NCI-H1417 (cell line): ENCODE data around the gene CREBBP.
"Not testable (repeated sequence)": the region's sequence is repeated elsewhere in the genome, so short reads cannot be mapped to it uniquely, and the experiment has no call there.

Source experiments
- DNase-seq, 3 experiments: peaks; one replicate each; lab custom pipeline; 2025; lab: John Stamatoyannopoulos, UW

Gene CREBBP

DNA sequence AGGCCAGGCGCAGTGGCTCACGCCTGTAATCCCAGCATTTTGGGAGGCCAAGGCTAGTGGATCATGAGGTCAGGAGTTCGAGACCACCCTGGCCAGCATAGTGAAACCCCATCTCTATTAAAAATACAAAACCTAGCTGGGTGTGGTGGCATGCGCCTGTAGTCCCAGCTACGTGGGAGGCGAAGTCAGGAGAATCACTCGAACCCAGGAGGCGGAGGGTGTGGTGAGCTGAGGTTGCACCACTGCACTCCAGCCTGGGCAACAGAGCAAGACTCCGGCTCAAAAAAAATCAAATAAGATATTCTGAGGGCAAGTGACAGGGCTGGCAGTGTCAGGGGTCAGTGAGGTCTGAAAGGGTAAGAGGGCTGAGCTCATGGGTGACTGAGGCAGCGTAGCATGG is 166.1 kb downstream of the CREBBP start:
- not testable (repeated sequence) for DNase-seq

DNA sequence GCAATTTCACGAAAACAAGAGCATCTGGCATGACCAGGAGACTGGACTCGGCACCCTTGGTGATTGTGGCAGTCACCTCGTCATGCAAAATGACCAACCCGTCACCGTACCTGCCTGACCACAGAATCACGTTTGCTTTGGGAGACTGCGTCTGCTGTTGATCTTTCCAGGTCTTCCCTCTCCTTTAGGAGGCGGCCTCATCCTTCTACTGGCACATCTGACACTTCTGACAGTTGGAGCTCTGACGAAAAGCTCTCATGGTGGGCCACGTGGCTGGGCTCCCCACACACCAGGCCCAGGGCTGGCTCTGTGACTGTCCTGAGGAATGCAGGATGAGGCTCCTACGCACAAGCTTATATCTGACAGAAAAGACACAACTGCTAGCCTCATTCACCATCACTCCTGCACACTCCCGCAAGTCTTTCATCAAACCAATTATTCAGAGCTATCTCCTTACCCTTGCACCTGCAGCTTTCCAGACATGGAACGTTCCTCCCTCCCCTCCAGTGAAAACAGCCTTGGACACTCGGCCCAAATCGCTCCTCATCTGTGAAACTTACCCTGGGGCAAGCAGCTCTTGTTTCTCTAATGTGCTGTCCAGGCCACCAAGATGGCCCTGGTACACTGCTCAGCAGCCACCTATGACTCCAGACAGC is 166.8 kb downstream of the CREBBP start:
- no peak for DNase-seq

DNA sequence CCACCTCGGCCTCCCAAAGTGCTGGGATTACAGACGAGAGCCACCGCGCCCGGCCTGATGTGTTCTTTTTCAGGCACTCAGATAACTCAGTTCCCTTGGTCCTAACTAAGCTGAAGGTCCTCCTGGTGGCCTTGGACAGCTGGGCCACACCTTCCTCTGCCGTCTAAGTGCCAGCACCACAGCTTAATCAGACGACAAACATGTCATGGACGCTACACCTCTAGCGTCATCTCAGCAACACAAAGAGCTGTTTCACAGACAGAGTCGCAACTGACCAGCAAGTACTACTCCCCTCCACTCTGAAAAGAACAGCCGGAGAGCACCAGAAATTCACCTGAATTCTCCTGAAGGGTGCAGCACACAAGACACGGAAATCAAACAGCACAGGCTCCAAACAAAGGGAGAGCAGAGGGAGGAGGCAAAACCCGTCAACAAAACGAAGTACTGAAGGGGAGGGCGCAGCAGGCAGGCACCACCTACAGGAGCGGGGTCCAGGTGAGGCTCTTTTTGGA is 167.6 kb downstream of the CREBBP start:
- no peak for DNase-seq

DNA sequence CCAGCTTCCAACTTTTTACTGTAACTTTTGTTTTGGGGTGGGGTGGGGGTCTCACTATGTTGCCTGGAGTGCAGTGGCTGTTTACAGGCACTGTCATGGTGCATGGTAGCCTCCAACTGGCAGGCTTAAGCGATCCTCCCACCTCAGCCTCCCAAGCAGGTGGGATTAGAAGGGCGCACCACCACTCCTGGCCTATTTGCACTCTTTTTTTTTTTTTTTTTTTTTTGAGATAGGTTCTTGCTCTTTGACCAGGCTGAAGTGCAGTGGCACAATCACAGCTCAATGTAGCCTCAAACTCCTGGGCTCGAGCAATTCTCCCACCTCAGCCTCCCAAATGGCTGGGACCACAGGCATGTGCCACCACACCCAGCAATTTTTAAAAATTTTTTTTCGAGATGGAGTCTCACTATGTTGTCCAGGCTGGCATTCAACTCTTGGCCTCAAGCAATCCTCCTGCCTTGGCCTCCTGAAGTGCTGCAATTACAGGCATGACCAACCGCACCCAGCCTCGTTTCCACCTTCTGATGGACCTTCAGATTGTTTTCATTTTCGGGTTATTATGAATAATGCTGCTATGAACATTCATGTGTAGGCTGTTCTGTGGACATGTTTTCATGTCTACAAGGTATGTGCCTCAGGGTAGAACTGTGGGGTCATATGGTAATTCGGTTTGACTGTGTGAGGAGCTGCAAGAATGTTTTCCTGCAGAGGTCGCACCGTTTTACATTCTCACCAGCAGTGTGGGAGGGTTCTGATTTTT is 174.1 kb downstream of the CREBBP start:
- no peak for DNase-seq

DNA sequence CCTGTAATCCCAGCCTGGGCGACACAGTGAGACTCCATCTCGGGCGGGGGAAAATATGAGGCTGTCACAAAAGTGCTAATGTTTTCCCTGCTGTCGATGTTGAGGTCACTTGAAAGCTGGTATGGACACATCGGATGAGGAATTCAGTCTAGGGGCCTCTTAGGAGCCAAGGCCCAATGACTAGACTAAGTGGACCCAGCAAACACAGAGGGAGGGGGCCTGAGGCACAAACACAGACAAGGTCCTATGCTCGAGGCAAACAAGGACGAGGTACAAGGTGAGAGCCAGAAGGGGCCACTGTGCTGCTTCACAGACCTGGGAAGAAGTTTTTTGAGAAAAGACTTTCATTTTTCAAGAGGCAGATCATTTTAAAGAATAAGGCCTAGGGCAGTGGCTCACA is 178.4 kb downstream of the CREBBP start:
- no peak for DNase-seq

DNA sequence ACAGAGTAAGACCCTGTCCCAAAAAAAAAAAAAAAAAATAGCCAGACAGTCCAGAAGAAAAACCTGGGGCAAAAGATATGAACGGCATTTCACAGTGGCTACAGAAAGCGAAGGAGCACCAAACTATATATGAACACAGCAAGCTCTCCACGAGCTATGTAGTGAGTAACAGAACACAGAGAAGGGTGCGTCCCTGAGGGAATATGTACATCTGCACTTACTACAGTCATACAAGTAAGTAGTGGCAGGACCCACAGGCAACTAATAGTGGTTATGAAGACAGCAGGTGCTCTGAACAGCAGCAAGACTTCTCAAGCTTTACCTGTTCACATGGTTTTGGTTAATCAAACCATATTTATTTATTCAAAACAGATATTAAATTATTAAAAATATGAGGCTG is 179.0 kb downstream of the CREBBP start:
- no peak for DNase-seq

DNA sequence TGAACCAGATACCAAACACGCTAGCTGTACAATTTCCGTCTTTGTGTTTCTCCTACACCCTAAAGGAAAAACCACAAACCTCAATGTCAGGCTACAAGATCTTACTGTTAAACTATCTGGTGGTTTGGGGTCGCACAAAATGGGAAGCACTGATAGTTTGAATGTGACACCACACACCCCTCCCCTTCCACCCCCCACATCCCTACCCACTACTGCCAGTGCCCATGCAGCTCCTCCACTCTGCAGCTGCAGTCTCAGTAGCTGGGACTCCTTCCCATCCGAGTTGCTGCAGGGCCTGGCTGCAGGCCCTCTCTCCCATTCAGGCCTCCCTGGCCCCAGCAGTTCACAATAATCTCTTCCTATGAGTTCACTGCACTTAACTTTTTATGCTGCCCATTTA is 181.6 kb downstream of the CREBBP start:
- DNase-seq: no peak

DNA sequence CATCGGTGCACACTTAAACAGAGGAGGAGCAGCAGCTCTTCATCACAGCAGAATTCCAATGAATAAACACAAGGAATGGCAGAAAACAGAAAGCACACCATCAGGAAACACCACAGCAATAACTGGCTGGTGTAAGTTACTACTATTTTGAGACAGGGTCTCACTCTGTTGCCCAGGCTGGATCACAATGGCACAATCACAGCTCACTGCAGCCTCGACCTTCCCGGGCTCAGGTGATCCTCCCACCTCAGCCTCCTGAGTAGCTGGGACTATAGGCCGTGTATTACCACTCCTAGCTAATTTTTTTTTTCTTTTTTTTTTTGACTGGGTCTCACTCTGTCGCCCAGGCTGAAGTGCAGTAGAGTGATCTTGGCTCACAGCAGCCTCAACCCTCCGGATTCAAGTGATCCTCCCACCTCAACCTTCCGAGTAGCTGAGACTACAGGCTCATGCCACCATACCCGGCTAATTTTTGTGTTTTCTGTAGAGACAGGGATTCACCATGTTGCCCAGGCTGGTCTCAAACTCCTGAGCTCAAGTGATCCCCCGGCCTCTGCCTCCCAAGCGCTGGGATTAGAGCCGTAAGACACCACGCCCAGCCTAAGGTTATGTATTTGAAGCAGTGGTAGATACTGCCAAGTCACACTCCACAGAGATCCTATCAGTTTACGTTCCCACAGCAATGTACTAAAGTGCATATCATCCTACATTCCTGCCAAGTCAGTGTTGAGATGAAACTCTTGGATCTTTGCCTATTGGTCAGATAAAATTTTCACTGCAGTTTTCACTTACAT is 183.9 kb downstream of the CREBBP start:
- no peak for DNase-seq

DNA sequence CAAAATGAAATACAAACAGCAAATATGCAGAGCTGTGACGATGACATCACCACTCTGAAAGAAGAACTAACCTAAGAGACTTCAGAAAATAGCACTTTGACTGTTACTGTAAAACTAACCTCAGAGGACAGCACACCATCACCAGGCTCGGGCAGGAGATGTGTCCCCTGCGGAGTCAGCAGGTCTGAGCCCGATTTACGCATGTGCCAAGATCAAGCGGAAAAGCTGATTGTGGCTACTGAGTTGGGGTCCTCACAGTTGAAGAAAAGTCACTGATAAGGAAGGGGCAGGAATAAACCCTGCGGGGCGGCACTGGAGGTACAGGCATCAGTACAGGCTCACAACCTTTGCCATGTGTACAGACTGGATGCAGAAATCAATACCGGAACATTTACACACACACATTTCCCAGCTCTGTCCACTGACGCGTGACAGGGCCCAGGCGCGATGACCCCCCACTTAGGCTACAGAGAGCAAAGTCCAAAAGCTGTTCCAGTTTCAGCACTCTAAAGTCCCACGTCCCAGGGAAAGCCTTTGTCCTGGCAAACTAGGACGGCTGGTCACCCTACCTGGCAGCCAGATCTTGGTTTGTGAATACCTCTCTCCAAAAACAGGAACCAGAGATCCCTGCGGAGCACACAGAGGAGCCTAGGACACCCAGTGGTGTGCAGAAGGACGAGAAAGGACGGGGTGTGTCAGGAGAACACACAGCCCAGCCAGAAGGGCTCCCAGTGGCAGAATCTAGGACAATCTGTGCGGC is 184.7 kb downstream of the CREBBP start:
- DNase-seq: no peak

DNA sequence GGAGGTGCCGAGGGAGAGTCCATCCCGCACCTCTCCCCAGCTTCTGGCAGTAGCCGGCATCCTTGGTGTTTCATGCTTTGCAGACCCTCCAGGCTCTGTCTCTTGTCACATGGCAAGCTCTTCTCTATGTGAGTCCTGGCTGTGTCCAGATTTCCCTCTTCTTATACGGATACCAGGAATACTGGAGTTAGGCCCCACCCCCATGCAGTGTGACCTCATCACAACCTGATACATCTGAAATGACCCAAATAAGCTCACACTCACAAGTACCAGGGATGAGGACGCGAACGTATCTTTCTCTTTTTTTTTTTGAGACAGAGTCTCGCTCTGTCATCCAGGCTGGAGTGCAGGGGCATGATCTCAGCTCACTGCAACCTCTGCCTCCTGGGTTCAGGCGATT is 186.5 kb downstream of the CREBBP start:
- DNase-seq: no peak

DNA sequence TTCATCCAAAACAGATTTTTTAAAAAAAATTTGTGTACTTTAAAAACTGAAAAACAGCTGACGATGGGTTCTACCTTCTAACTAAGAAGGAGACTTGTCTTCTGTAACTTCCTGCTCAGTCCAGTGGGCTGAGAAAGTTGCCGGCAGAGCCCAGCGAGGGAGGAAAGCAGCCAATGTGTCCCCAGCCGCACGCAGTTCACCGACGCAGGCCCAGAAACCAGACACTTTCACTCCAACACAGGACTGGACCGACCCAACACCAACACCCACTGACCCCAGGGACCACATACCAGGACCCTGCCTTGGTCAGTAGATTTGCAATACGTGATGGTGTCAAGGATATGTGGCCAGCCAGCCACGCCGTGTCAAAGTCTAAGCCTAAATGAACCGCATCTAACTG is 188.8 kb downstream of the CREBBP start:
- DNase-seq: no peak

DNA sequence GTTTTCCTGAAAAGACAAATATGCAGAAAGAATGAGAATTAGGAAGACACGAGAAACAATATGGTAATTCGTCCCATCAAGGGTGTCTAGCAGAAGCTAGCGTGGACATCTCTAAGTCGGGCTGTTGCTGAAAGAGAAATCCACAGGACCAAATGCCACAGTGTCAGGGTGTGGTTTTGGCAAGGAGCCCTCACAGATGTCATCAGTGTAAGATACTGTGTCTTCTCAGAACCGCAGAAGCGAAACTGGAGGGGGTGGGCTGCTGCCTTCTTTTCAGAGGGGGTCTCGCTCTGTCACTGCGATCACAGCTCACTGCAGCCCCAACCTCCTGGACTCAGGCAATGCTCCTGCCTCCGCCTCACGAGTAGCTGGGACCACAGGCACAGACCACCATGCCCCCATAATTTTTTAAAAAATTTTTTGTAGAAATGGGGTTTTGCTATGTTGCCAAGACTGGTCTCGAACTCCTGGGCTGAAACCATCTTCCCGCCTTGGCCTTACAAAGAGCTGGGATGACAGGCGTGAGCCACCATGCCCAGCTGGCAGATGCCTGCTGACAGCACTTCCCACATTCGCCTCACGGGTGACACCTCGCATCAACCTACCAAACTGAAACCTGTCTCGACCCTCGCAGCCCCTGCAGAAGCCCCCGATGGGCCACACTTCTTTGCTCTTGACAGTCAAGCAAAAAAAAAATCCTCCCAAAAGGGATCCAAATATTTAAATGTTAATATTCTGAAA is 189.4 kb downstream of the CREBBP start:
- no peak for DNase-seq

DNA sequence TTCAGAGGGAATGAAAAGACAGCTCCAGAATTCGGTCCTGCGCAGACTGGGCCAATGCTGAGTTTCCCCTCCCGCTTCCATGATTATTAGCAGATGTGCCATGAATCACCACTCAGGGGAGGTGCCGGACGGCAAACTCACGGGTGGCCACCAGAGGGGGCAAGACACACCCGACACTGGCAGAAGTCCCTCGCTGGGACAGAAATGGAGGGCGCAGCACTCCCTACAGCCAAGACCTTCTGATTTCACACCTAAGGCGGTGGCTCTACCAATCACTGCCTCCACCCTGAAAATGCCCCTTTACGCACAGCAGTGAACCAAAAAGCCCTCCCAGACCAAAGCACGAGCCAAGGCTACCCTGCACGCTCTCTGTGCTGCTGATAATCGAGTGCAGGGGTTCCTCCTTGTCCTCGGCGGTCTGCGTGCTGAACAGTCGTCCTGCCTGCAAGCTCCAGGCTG is 190.0 kb downstream of the CREBBP start:
- peak; percentile 53 to 76 (median 65) for DNase-seq

DNA sequence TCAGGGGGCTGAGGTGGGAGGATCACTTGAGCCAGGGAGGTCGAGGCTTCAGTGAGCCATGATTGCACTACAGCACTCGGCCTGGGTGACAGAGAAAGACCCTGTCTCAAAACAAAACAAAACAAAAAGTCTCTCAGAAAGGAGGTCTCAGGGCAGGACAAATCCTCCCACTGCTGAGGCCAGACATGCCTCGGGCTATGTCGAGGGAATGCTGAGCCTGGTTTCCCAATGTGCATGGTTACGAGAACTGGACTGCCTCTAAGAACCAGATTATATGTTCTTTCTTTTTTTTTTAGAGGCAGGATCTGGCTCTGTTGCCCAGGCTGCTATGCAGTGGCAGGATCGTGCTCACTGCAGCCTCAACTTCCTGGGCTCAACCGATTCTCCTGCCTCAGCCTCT is 190.8 kb downstream of the CREBBP start:
- no peak for DNase-seq

DNA sequence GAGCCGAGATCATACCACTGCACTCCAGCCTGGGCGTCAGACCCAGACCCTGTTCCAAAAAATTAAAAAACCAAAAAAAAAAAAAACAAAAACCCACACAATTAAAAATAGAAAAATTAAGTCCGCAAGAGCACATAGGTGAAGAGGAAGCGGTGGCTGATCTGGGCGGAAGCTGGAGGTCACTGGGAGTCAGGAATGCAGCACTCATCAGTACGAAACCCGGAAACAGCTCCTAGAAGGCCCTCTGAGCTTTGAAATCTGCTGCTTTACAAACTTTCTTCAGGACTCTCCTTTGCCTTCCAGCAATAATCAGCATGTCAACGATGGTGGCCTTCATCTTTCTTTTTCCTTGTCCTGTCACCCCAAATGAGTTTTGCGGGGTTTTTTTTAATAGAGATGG is 192.7 kb downstream of the CREBBP start:
- DNase-seq: no peak

DNA sequence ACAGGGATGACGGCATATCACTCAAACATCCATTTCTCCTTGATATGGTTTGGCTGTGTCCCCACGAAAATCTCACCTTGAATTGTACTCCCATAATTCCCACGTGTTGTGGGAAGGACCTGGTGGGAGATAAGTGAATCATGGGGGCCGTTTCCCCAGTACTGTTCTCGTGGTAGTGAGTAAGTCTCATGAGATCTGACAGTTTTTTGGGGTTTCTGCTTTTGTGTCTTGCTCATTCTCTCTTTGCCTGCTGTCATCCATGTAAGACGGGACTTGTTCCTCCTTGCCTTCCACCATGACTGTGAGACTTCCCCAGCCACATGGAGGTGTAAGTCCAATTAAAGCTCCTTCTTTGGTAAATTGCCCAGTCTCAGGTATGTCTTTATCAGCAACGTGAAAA is 193.5 kb downstream of the CREBBP start:
- no peak for DNase-seq

DNA sequence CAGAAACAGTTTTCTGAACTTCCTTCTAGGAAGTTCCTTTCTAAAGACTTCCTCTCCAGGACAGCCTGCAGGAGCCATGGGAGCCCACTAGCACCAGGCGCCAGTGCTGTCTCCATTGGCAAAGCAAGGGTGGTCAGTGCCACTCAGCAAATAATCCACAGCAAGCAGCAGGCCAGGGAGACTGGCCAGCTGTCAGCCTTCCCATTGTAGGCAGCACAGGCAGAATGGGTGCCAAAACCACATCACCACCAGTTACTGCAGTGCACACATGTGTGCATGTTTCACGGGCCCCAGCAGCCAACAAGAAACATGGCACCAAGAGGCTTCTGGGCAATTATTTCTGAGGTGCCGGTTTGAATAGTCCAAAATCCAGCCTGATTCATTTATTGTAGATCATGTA is 199.3 kb downstream of the CREBBP start:
- no peak for DNase-seq

DNA sequence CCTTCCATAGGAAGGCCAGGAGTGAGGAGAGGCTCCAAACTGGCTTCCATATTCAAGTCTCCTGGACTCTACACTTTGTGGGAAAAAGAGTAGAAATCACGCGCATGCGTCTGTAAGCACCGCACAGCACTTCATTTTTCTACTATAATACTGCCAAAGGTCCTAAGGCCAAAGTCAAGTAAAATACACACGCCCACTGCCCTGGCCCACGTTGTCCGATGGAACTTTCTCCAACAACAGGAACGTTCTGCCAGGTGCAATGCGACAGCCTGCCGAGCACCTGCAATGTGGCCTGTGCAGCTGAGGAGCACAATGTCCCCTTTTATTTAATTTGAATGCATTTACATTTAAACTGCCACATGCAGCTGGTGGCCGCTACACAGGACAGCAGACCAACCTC is 202.5 kb downstream of the CREBBP start:
- DNase-seq: no peak

DNA sequence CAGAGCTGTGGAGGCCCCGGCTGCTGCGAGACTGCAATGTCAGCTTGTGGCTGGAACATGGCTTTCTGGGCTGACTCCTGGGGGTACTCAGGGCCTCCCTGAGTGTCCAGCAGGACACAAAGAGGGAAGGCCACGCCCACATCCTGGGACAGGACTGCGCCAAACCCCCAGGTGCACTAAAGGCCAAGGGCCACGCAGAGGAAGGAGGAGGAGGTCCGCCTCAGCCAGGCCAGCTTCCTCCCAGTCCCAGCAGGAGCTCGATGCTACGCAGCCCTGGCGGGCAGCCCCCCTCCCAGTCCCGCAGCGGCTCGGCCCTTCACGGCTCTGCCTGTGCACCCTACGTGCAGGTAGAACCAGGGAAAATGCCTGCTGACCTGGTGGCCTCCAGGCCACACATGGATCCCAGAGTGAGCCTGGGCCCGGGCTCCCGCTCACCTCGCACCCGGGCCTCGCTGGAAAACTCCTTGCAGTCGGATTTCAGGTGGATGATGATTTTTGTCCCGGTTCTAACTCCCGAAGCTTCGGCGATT is 204.8 kb downstream of the CREBBP start:
- no peak for DNase-seq
